Measurements from ENCODE around the gene DEPDC1B.

DNA sequence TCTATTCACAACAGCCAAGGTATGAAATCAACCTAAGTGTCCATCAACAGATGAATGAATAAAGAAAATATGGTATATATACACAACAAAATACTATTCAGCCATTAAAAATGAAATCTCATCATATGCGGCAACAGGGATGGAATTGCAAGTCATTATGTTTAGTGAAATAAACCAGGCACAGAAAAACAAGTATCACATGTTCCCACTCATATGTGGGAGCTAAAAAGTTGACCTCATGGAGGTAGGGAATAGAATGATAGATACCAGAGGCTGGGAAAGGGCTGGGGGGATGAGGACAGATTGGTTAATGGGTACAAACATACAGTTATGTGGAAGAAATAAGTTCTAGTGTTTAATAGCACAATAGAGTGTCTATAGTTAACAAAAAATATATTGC is 149.7 kb downstream of the DEPDC1B start:
- TF ChIP-seq CTCF (IDR thresholded peaks at IDR 0.05): no peak
- no peak for TF ChIP-seq POLR2A (IDR thresholded peaks at IDR 0.05)
